Type B pancreatic cell (in vitro differentiated cells): Measurements from ENCODE around the gene LSS. TPM values are rescaled to one million over a fixed set of nuclear protein-coding genes. Genes with fewer than 3 reads are reported as not detected.

Experiments used
- DNase-seq: peaks from one replicate; pipeline ENCODE4 v3.0.0; 2021; ENCODE audit warnings: mixed read lengths; ENCODE audit not compliant: unreplicated experiment; ENCODE audit errors: extremely low spot score
- H3K27ac Mint-ChIP-seq: 2 replicates; pipeline ENCODE4 v1.8.0; 2021; ENCODE audit warnings: mild to moderate bottlenecking, mixed read lengths
- H3K27me3 Mint-ChIP-seq: 2 replicates; pipeline ENCODE4 v1.8.0; 2021; ENCODE audit warnings: mixed read lengths
- H3K36me3 Mint-ChIP-seq: 2 replicates; pipeline ENCODE4 v1.8.0; 2021; ENCODE audit warnings: mixed read lengths
- H3K4me1 Mint-ChIP-seq: one replicate; pipeline ENCODE4 v1.8.0; 2021; ENCODE audit warnings: mixed read lengths; ENCODE audit not compliant: unreplicated experiment
- H3K4me3 Mint-ChIP-seq: 2 replicates; pipeline ENCODE4 v1.8.0; 2021; ENCODE audit warnings: mild to moderate bottlenecking, mixed read lengths
- H3K9me3 Mint-ChIP-seq: 2 replicates; pipeline ENCODE4 v1.8.0; 2021; ENCODE audit warnings: mixed read lengths
- total RNA-seq: library from RNA; stranded (reverse); gene quantifications from 2 replicates; pipeline ENCODE4 v1.2.1, GENCODE V29; 2021; ENCODE audit warnings: low replicate concordance
- TF ChIP-seq, protein P1 (sequence below): fragments of 200-600 bp; sonication (generic); conservative IDR thresholded peaks from 2 replicates; pipeline ENCODE4 v1.5.0; 2021; ENCODE audit warnings: antibody characterized with exemption, mild to moderate bottlenecking

The LSS gene
- total RNA-seq, 1 donor from 2014 or later, result 70.2 TPM

DNA sequence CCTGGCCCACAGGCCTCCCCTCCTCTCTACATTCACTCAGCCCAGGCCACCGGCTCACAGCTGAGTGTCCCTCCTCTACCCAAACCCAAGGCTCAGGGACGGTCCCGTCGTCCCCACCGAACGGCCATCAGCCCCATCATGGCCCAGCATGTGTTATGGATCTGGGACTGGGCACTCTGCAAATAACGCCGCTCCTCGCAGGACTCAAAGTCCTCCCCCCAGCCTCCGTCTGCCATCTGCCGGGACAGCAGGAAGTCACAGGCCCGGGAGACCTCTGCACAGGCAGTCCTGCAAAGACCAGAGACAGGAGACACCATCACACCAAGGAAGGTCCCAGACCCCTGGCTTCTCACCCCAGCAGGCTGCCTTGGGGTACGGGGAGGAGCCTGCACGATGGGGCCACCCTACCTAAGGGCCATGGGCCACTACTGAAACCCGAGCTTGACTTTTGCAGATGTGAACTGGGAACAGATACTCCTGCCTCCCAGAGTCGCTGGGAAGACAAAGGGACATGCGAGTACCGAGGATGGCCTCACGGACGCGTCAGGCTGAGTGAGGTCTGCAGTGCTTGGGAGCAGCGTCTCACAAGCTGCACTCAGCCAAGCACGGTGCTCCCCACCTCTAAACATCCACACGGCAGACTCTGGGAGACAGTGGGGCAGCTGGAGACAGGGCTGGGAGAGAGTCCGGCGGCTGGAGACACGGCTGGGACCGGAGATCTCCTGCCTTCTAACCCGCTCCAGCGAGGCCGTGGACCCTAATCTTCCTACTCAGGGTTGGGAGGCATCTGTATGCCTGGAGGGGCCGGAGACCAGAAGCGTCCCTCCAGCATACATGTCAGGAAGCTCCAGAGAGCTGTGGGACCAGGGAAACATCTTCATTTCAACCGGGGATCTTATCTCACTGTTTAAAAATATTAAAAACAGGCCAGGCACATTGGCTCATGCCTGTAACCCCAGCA lies 33.9 kb downstream of the LSS start:
- no peak overlapping the region for H3K27ac Mint-ChIP-seq
- peak; percentile 69 for DNase-seq
- H3K36me3 Mint-ChIP-seq, result peaks cover 20% of the 10 kb centered on the region
- H3K27me3 Mint-ChIP-seq, result no peaks in the 10 kb centered on the region
- H3K4me1 Mint-ChIP-seq, result no peaks in the 10 kb centered on the region
- TF ChIP-seq, protein P1, sequence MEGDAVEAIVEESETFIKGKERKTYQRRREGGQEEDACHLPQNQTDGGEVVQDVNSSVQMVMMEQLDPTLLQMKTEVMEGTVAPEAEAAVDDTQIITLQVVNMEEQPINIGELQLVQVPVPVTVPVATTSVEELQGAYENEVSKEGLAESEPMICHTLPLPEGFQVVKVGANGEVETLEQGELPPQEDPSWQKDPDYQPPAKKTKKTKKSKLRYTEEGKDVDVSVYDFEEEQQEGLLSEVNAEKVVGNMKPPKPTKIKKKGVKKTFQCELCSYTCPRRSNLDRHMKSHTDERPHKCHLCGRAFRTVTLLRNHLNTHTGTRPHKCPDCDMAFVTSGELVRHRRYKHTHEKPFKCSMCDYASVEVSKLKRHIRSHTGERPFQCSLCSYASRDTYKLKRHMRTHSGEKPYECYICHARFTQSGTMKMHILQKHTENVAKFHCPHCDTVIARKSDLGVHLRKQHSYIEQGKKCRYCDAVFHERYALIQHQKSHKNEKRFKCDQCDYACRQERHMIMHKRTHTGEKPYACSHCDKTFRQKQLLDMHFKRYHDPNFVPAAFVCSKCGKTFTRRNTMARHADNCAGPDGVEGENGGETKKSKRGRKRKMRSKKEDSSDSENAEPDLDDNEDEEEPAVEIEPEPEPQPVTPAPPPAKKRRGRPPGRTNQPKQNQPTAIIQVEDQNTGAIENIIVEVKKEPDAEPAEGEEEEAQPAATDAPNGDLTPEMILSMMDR, result no peak
- no peaks in the 10 kb centered on the region for H3K9me3 Mint-ChIP-seq
- H3K4me3 Mint-ChIP-seq, result no peak overlapping the region

DNA sequence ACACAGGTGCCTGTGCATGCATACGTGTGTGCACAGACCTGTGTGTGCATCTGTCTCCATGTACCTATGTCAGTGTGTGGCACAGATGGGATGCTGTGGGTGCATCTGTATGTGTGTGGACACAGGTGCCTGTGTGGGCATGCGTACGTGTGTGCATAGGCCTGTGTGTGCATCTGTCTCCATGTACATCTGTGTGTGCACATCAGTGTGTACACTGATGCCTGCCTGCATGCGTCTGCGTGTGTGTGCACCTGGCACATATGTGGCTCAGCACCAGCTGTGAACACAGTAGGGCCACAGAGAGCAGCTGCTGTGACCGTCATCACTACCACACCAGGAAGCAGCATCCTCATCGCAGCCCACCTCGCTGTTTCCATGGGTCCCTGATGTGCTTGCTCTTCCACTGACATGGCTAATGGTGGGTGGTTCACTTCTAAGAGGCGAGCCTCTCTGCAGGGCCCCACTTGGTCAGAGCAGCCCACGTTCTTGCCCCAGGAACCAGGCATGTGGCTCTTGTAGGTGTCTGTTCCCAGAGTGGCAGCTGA lies 34.7 kb downstream of the LSS start:
- H3K9me3 Mint-ChIP-seq, result no peaks in the 10 kb centered on the region
- H3K4me3 Mint-ChIP-seq, result no peak overlapping the region
- no peak overlapping the region for H3K27ac Mint-ChIP-seq
- peaks cover 6% of the 10 kb centered on the region for H3K4me1 Mint-ChIP-seq
- TF ChIP-seq, protein P1, result no peak
- peaks cover 13% of the 10 kb centered on the region for H3K36me3 Mint-ChIP-seq
- no peaks in the 10 kb centered on the region for H3K27me3 Mint-ChIP-seq
- peak; percentile 50 for DNase-seq

DNA sequence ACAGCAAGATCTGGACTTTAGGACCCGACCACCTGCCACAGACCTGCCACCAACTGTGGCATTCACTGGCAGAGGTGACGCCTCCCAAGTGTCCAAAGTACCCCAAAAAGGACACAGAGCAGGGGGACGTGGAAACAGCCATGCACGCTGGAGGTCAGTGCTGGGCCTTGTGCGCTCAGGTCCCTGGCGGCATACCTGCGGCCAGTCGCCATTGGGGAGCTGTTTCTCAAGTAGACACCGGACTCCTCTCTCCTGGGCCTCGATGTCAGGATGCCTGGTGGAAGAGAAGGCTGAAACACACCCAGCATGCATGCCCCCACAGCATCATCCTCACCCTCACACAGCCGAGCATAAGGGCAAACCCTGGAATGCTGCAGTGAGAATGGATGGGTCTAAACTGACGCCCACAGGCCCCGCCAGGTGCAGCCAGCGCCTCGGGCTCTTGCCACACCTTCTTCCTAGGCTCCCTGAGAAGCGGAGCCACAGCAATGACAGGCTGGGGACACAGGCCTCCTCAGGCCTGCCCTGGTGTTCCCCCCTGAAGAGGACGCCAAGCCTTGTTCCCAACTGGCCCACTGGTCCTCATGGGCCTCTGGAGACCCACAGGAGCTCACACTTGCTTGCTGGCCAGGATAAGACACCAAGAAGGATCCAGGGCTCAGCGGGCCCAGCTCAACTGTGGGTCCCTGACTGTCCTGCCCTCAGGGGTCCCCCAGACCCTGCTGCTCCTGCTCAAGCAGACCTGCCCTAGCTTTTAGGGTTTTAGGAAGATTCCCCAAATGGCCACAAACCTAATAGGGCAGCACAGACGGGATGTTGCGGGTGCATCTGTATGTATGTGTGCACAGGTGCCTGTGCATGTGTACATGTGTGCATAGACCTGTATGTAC lies 36.6 kb downstream of the LSS start:
- no peak overlapping the region for H3K27ac Mint-ChIP-seq
- H3K27me3 Mint-ChIP-seq, result no peaks in the 10 kb centered on the region
- TF ChIP-seq, protein P1, result no peak
- peak; percentile 59 for DNase-seq
- no peaks in the 10 kb centered on the region for H3K9me3 Mint-ChIP-seq
- peaks cover 5% of the 10 kb centered on the region for H3K36me3 Mint-ChIP-seq
- no peak overlapping the region for H3K4me3 Mint-ChIP-seq
- peaks cover 17% of the 10 kb centered on the region for H3K4me1 Mint-ChIP-seq

DNA sequence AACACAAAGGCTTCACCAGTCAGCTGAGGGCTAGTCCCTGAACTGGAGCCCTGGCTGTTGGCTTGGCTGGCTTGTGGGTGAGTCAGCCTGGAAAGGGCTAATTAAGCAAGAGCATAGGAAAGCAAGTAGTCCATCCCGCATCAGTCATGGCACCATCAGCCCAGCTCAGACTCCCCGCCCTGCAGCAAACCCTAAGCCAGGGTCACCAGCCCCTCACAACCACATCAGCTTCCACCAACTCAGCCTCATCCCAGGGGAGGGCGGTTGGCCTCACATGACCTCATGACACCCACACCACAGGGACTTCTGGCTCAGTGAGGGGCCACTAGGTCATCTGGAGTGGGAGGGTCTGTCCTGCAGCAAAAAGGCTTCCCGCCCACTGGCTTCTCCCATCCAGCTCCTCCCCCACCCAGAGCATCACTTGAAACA lies 37.3 kb downstream of the LSS start:
- H3K4me3 Mint-ChIP-seq, result no peak overlapping the region

More for the DNA sequence above, 37.3 kb downstream of the LSS start:
- Mint-ChIP-seq H3K9me3 (no peaks in the 10 kb centered on the region), H3K27ac (no peak overlapping the region), H3K4me1 (peaks cover 17% of the 10 kb centered on the region), H3K36me3 (peaks cover 5% of the 10 kb centered on the region), H3K27me3 (no peaks in the 10 kb centered on the region)
- DNase-seq, result no peak
- TF ChIP-seq, protein P1, result no peak
